Spleen (tissue), 7 donors: ENCODE results near the gene IMPG2.

ENCODE experiments used
- POLR2A ChIP-seq, 3 donors: fragments of 450-650 bp; IDR thresholded peaks; one replicate each; pipeline ENCODE4 v1.5.1; 2017; ENCODE audit warnings: antibody characterized with exemption in 3 of 3, mild to moderate bottlenecking in 1 of 3
- POLR2AphosphoS5 ChIP-seq, 3 donors: sonication (generic); formaldehyde crosslinking; IDR thresholded peaks; one replicate each; pipeline ENCODE4 v1.5.1; 2017; ENCODE audit warnings: antibody characterized with exemption in 3 of 3
- TF ChIP-seq, protein P1 (sequence below), 11 experiments: fragments of 200-600 bp in 7 of 11; fragments of 450-650 bp in 4 of 11; sonication (generic) in 4 of 11; IDR thresholded peaks in 8 of 11; conservative IDR thresholded peaks in 3 of 11; 1 replicate in 7 of 11; 2 replicates in 4 of 11; pipeline versions ENCODE4 v1.4.0 to v1.8.0; 2016 to 2021; ENCODE audit warnings: antibody characterized with exemption in 11 of 11, inconsistent platforms in 4 of 11, mild to moderate bottlenecking in 1 of 11
- donor health status: DM: no; HTN: no; CAD: no; lungs with moderate emphysema.
- donor health status: DM: no; HTN: no; CAD: no.
- donor health status: DM: no; HTN: no; CAD: no.

GRCh38 chr3:101219842-101220560 is 100.4 kb downstream of the IMPG2 start:
- TF ChIP-seq POLR2AphosphoS5 (IDR thresholded peaks at IDR 0.05) (no peak), POLR2A (IDR thresholded peaks at IDR 0.05) (no peak)
- TF ChIP-seq, protein P1, sequence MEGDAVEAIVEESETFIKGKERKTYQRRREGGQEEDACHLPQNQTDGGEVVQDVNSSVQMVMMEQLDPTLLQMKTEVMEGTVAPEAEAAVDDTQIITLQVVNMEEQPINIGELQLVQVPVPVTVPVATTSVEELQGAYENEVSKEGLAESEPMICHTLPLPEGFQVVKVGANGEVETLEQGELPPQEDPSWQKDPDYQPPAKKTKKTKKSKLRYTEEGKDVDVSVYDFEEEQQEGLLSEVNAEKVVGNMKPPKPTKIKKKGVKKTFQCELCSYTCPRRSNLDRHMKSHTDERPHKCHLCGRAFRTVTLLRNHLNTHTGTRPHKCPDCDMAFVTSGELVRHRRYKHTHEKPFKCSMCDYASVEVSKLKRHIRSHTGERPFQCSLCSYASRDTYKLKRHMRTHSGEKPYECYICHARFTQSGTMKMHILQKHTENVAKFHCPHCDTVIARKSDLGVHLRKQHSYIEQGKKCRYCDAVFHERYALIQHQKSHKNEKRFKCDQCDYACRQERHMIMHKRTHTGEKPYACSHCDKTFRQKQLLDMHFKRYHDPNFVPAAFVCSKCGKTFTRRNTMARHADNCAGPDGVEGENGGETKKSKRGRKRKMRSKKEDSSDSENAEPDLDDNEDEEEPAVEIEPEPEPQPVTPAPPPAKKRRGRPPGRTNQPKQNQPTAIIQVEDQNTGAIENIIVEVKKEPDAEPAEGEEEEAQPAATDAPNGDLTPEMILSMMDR (IDR thresholded peaks at IDR 0.05 in 8 of 11, conservative IDR thresholded peaks at IDR 0.05 in 3 of 11): no peak
